HG03378 (cell line): ENCODE results near the gene GNAQ.

Experiments
- ATAC-seq: cut with Tn5 transposase; IDR thresholded peaks from one replicate; pipeline ENCODE4 v1.9.1; 2021; ENCODE audit warnings: mild to moderate bottlenecking, moderate library complexity; ENCODE audit not compliant: unreplicated experiment

GNAQ gene

GRCh38 chr9:78032730-78033457 lies 1.3 kb upstream of the GNAQ start:
- no peak for ATAC-seq

- no peak for ATAC-seq
These were observed 500 bp upstream of the GNAQ start for GRCh38 chr9:78031893-78032729.

GRCh38 chr9:78030553-78031443 lies 813 bp downstream of the GNAQ start:
- no peak for ATAC-seq

DNA sequence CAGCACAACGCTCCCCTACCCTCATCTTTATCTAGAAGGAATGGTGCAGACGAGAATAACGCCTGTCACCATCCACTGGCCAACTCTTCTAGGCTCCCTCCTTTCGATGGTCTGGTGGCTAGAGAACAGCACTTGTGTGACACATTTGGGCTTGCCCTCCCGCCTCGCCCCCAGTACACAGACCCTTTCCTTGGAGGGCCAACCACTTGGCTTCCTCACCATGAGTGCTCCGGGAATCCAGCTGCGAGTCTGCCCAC lies 1.4 kb downstream of the GNAQ start:
- no peak for ATAC-seq

DNA sequence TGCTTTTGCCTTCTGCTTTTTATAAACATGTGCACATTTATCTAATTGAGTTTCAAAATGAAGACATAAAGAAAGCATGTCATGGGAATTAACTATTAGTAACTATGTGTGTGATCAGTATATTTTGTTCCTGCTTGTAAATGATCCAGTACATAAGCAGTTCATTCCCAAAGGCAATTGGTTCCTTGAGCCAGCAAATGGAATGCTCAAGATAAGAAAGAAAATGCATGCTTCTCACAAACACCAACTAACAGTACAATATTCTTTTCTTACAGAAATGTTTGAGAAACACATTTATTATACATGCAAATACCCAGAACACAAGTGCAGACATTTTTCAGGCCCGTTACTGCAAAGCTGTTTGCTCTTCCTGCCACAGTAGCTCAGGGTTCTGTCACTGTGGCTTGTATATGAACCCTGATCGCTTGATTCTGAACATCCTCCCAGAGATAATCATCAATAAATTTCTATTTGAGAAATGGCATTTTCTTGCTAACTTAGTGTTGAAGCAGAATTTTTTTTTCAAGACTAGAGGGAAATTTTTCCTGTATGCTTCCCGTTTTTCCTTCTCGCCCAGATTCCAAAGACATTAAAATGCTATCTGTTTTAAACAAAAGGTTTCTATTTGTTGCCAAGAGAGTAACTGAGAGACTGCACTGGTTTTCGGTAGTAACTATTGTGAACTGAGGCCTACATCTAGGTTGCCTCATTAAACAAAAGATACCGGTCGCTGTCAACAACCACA lies 1.9 kb downstream of the GNAQ start:
- no peak for ATAC-seq

DNA sequence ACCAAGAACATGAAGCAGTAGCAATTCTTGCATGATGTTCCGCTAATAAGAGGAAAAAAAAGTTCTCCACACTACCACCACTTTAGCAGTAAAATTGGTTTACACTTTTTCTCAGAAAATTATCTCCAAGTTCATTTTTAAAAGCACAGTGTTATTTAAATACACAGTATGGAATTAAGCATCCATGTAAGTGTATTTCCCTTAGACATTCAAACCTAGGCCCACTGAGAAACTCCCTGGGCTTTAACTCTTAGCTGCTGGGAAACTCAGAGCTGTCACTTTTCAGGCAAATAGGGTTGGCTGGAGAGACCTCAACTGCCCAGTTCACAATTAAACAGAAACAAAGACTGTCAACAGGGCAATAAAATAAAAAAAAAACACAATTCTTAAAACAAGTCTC lies 2.7 kb downstream of the GNAQ start:
- no peak for ATAC-seq

DNA sequence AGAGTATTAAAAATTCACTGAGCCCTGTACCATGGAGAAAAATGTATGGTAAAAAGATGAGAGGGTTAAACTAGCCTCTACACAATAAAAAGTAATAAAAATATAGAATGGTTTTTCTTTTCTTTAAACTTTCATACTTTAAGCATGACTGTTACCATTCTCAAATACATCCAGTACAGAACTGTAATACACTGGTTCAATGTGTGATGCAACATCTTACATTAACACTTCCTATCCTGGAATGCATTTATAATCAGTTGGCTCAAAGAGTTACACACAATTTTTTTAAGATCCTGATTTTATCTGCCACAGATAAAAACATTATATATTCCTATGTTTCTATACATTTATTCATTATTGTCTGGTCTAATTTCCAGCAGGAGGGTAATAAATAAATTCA lies 4.7 kb downstream of the GNAQ start:
- ATAC-seq, result no peak

GRCh38 chr9:78026416-78026815 lies 5.2 kb downstream of the GNAQ start:
- ATAC-seq, result no peak

GRCh38 chr9:78025186-78025585 lies 6.4 kb downstream of the GNAQ start:
- no peak for ATAC-seq

DNA sequence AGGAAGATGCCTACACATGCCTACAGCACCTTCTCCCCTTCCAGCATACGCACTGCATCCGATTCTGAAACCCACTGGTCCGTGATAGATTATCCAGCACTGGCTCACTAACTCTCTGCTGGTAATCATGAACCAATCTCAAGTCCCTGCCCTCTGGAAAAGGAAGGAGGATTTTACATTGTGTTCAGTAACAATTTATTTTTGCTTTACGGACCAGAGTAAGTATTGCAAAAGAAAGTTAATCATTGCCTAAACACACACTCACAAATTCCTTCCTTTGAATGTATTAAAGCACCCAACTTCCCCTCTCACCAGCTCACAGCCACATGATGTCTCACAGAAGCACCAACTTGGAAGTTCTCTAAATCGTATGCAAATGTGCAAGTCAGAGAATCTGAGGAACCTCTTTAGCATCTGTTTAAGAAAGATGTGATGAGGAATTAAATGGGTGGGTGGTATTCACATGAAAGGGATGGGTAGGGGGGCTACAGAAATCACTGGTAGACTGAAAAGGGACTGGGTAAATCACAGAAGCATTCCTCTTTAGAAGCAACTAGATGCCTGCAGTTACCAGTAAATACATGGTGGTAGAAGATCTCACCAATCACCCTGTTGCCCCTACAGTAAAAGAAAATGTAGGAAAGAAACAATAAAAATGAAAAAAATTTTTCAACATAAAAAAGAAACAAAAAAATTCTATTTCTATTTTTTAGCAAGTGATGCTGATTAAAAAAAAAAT lies 8.4 kb downstream of the GNAQ start:
- peak; percentile 81 for ATAC-seq

GRCh38 chr9:78021697-78022096 lies 9.9 kb downstream of the GNAQ start:
- ATAC-seq, result no peak

- no peak for ATAC-seq
These were observed 14.4 kb downstream of the GNAQ start for GRCh38 chr9:78017190-78017693.

DNA sequence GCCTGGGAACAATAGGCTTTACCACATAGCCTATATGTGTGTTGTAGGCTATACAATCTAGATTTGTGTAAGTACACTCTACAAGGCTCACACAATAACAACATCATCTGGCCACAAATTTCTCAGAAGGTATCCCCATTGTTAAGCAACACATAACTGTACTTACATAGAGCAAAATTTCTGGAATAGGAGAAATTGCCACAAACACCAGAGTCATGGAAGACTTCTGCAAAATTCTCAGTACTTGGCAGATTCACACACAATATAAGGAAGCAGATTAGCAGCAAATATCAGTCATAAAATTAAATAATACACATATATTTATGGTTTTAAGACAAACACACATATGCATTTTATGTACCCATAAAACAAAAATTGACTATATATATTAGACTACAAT lies 16.4 kb downstream of the GNAQ start:
- ATAC-seq, result no peak

GRCh38 chr9:78014776-78015175 lies 16.8 kb downstream of the GNAQ start:
- no peak for ATAC-seq

GRCh38 chr9:78013934-78014333 lies 17.7 kb downstream of the GNAQ start:
- no peak for ATAC-seq

GRCh38 chr9:78011049-78011448 lies 20.6 kb downstream of the GNAQ start:
- no peak for ATAC-seq

GRCh38 chr9:78010445-78010844 lies 21.2 kb downstream of the GNAQ start:
- no peak for ATAC-seq

DNA sequence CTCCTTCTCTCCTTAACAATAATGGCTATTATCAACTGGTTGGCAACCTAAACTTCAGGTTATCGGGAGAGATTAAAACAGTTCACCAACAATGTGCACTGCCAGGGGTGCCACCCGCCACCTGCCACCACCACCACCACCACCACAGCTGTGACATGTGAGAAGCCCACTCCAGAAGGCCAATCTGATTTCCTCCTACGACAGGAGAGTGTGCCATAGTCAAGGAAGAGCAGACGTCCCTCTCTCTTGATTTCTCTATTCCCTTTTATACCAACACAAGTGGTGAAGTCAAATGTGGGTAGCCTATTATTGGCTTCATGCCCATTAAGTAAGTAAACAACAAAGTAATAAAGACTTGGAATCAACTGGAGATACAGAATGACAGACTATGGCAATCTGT lies 22.4 kb downstream of the GNAQ start:
- no peak for ATAC-seq

DNA sequence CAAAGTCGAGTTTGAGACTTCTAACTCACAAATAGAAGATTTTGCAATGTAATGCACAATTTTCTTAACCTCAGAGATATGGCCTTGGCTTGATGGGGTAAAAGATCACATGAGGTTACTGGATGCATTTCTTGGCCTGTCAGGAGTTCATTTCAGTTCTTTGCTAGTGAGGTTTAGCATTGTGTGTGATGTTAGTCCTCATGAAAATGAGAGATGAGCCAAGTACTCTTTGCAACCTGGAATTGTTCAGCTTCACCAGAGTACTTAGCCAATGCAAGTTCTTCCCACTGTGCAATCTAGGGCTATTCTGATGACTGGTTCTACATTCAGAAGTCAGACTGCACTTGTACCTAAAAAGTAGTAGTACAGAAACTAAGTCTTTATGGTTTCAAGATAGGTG lies 24.9 kb downstream of the GNAQ start:
- ATAC-seq, result no peak
